Heart left ventricle (tissue), 16 donors: Measurements from ENCODE around the gene SEC24C. TPM values are rescaled to one million over a fixed set of nuclear protein-coding genes. Genes with fewer than 3 reads are reported as not detected.

Source experiments
- ATAC-seq, 4 donors: fragments of 200-7000 bp; cut with Tn5 transposase; one replicate each; pipeline ENCODE4 v1.9.1; 2020 to 2022; ENCODE audit warnings: moderate library complexity in 4 of 4, mild to moderate bottlenecking in 3 of 4, moderate number of reproducible peaks in 1 of 4
- DNase-seq, 5 donors: peaks; one replicate each; pipeline ENCODE4 v3.0.0-alpha.2; 2020
- H3K27ac ChIP-seq, 12 donors: fragments of 200-600 bp; sonication (generic) in 4 of 12; one replicate each; pipeline versions ENCODE4 v1.5.0 to v1.8.0; 2016 to 2022; ENCODE audit warnings: mild to moderate bottlenecking in 2 of 12
- H3K27me3 ChIP-seq, 9 donors: fragments of 200-600 bp; sonication (generic) in 2 of 9; one replicate each; pipeline versions ENCODE4 v1.5.1 to v1.8.0; 2016 to 2022; ENCODE audit warnings: mild to moderate bottlenecking in 3 of 9
- H3K36me3 ChIP-seq, 9 donors: fragments of 200-600 bp; sonication (generic) in 2 of 9; one replicate each; pipeline versions ENCODE4 v1.5.0 to v1.8.0; 2018 to 2022; ENCODE audit warnings: mild to moderate bottlenecking in 2 of 9
- H3K4me1 ChIP-seq, 12 donors: fragments of 200-600 bp; sonication (generic) in 4 of 12; one replicate each; pipeline versions ENCODE4 v1.5.0 to v1.8.0; 2016 to 2022; ENCODE audit warnings: mild to moderate bottlenecking in 3 of 12
- H3K4me3 ChIP-seq, 12 donors: fragments of 200-600 bp; sonication (generic) in 4 of 12; one replicate each; pipeline versions ENCODE4 v1.5.0 to v1.8.0; 2017 to 2022; ENCODE audit warnings: mild to moderate bottlenecking in 9 of 12, moderate library complexity in 4 of 12
- H3K9me3 ChIP-seq, 12 donors: fragments of 200-600 bp; sonication (generic) in 4 of 12; one replicate each; pipeline versions ENCODE4 v1.5.0 to v1.8.0; 2016 to 2022; ENCODE audit warnings: mild to moderate bottlenecking in 1 of 12
- POLR2A ChIP-seq, 2 donors: fragments of 450-650 bp; IDR thresholded peaks; one replicate each; pipeline ENCODE4 v1.6.1; 2017; ENCODE audit warnings: antibody characterized with exemption in 2 of 2, mild to moderate bottlenecking in 2 of 2, moderate library complexity in 2 of 2
- WGBS, 4 donors: extraction: QIAGEN DNeasy Blood & Tissue Kit in 2 of 4; methylation state at CpG; one replicate each; pipeline versions ENCODE4 v1.1.5 to v1.1.7; 2013 to 2018; 5-methylcytosine and 5-hydroxymethylcytosine counted together
- intact Hi-C, 10 donors: fragments of 100-400 bp; cut with DNase I; formaldehyde crosslinking; loops; one replicate each; pipeline versions ENCODE4 v1.11.1 to v1.14.2; 2022
- polyA plus RNA-seq, 2 donors: library from polyadenylated mRNA; stranded (reverse); fragments of 200-250 nt; gene quantifications; one replicate each; pipeline ENCODE4 v1.2.3, GENCODE V29; 2013
- total RNA-seq, 9 donors: library from RNA; depleted of rRNA in 2 of 9; stranded (reverse); fragments of >200 nt in 2 of 9; fragmentation: NEBNext Ultra II Directional in 3 of 9; extraction: Animal tissue kit (Norgen Biotek cat#: 25700) in 3 of 9; gene quantifications; one replicate each; pipeline versions ENCODE4 v1.1.0 to v1.2.4, GENCODE V29; 2016 to 2023
- TF ChIP-seq, protein P1 (sequence below), 12 donors: fragments of 200-600 bp; sonication (generic) in 4 of 12; IDR thresholded peaks; one replicate each; pipeline versions ENCODE4 v1.5.0 to v1.8.0; 2018 to 2022; ENCODE audit warnings: antibody characterized with exemption in 12 of 12, mild to moderate bottlenecking in 5 of 12
- donor health status: ischemic (EF 13 %, LVEDD 7.1; RV severe dilation, severe dysfunction).
- donor health status: healthy with polysubstance abuse.
- donor health status: DM: no; HTN: yes; CAD: no.
- donor health status: DM: no; HTN: no; CAD: no.
- donor health status: ischemic (EF 25% LVEDD 6.9; RV normal size, moderate dysfunction).
- donor health status: ischemic (EF 25% LVEDD 5.7; RV mildly dilated, moderate dysfunction).
- donor health status: healthy.
- donor health status: DM: yes; HTN: yes; CAD: no.
- donor health status: ischemic (EF 35%, LVEDD 5.7; RV mildly dilated, moderate dysfunction).
- donor health status: nonischemic (EF 11% LVEDD 7.7; RV severe dilation, severe dysfunction).
- donor health status: DM: yes; HTN: yes; CAD: no.
- donor health status: PGD.
- donor health status: ischemic (EF 29% LVEDD 5.4; RV normal size, mild dysfunction).
- donor health status: nonischemic (EF 23%, LVEDD 6.1; RV moderate dilation, normal function).

The SEC24C gene
- total and polyA plus RNA-seq, 11 donors: 26.4 to 65.5 (median 49.5) TPM

DNA sequence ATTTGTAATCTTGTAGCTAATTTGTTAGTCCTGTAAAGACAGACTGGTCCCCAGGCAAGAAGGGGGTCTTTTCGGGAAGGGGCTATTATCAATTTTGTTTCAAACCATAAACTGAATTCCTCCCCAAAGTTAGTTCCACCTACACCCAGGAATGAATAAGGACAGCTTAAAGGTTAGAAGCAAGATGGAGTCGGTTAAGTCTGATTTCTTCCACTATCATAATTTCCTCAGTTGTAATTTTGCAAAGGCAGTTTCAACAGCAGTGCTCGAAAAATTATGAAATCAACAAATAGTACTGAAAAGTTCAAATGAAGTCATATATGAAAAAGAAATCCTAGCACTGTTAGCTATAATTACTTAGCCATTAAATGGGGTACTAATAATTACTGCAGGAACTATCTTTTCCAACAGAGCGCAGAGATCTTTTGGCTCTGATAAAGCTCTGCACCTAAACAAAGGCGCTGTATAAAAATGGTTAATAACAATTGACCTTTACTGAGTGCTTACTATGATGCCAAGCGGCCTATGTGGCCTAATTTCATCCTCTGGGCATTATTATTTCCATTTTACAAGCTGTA, 756 bp upstream of the SEC24C start:
- intact Hi-C loops: loop anchor here in 1 of 10 donors (10.0 kb wide), 1 partner anchor 89 kb away; the partner anchor contains the start of gene SYNPO2L
- Histone ChIP-seq H3K36me3 (peaks cover 0 to 37% (median 33%) of the 10 kb centered on the region in 9 donors), H3K4me3 (peak overlapping the region; percentile 66 to 98 (median 82)), H3K27ac (peak overlapping the region; percentile 86 to 98 (median 92)), H3K9me3 (no peaks in the 10 kb centered on the region), H3K4me1 (peaks cover 0 to 40% (median 32%) of the 10 kb centered on the region in 12 donors), H3K27me3 (no peaks in the 10 kb centered on the region)
- ATAC-seq: no peak
- no peak for DNase-seq
- TF ChIP-seq, protein P1, sequence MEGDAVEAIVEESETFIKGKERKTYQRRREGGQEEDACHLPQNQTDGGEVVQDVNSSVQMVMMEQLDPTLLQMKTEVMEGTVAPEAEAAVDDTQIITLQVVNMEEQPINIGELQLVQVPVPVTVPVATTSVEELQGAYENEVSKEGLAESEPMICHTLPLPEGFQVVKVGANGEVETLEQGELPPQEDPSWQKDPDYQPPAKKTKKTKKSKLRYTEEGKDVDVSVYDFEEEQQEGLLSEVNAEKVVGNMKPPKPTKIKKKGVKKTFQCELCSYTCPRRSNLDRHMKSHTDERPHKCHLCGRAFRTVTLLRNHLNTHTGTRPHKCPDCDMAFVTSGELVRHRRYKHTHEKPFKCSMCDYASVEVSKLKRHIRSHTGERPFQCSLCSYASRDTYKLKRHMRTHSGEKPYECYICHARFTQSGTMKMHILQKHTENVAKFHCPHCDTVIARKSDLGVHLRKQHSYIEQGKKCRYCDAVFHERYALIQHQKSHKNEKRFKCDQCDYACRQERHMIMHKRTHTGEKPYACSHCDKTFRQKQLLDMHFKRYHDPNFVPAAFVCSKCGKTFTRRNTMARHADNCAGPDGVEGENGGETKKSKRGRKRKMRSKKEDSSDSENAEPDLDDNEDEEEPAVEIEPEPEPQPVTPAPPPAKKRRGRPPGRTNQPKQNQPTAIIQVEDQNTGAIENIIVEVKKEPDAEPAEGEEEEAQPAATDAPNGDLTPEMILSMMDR (IDR thresholded peaks at IDR 0.05): peak in 1 of 12 donors; percentile 6
- TF ChIP-seq POLR2A (IDR thresholded peaks at IDR 0.05): no peak
- WGBS, 4 donors: 35 to 39% (median 39%) methylated on average over 6 of the region's 6 CpGs

DNA sequence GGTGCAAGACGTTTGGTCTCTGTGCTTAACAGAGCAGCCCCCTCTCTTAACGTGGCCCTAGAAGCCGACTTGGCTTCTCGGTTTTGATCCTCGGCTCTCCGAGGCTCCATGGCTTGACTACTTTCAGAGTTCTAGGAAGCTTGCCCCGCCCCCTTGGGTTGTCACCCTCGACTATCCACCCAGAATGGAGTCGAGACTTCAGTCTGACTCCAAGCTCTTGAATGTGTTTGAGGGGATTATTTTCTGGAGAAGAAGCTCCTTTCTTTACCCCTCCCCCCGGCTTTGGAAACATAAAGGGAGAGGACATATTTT, 448 bp downstream of the SEC24C start:
- WGBS, 4 donors: 0 to 2% (median 1%) methylated on average over 9 to 10 of the region's 10 CpGs
- H3K27me3 ChIP-seq: no peaks in the 10 kb centered on the region
- DNase-seq: peak in 3 of 5 donors; percentile 37 to 66 (median 66)
- intact Hi-C loops: loop anchor here in 1 of 10 donors (10.0 kb wide), 1 partner anchor 90 kb away; the partner anchor contains the start of gene SYNPO2L
- peak overlapping the region; percentile 66 to 98 (median 82) for H3K4me3 ChIP-seq
- peak overlapping the region; percentile 86 to 98 (median 92) for H3K27ac ChIP-seq
- no peak for TF ChIP-seq POLR2A (IDR thresholded peaks at IDR 0.05)
- H3K4me1 ChIP-seq: peaks cover 0 to 51% (median 36%) of the 10 kb centered on the region in 12 donors
- ATAC-seq: peak in 3 of 4 donors; percentile 18 to 48 (median 30)
- H3K9me3 ChIP-seq: no peaks in the 10 kb centered on the region
- peaks cover 0 to 43% (median 35%) of the 10 kb centered on the region in 9 donors for H3K36me3 ChIP-seq

DNA sequence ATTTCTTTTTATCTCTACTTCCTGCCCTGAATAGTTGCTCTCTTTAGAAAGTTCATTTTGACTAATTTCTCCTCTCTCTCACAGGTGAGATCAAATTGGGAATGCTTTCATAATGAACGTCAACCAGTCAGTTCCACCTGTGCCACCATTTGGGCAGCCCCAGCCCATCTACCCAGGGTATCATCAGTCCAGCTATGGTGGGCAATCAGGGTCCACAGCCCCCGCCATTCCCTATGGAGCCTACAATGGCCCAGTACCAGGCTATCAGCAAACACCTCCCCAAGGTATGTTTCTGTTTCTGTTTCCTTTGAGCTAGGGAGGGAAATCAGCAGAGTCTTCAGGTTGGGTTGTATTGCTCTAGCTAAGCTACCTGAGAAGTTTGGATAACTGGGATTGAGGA, 2.5 kb downstream of the SEC24C start:
- Histone ChIP-seq H3K36me3 (peaks cover 0 to 62% (median 53%) of the 10 kb centered on the region in 9 donors), H3K4me3 (no peak overlapping the region), H3K27me3 (no peaks in the 10 kb centered on the region), H3K27ac (no peak overlapping the region), H3K9me3 (no peaks in the 10 kb centered on the region), H3K4me1 (peaks cover 4 to 63% (median 44%) of the 10 kb centered on the region in 12 donors)
- 76 to 88% (median 81%) methylated on average over 2 of the region's 2 CpGs for WGBS, 4 donors
- DNase-seq (no peak), ATAC-seq (no peak)
- TF ChIP-seq, protein P1 (IDR thresholded peaks at IDR 0.05): no peak
- no peak for TF ChIP-seq POLR2A (IDR thresholded peaks at IDR 0.05)
- intact Hi-C loops: loop anchor here in 2 of 10 donors (5.0 to 10.0 kb wide), 2 partner anchors 36 to 92 kb away; partner anchors contain the start of genes CHCHD1 (in 1 of the 2) and SYNPO2L (in 1 of the 2)

DNA sequence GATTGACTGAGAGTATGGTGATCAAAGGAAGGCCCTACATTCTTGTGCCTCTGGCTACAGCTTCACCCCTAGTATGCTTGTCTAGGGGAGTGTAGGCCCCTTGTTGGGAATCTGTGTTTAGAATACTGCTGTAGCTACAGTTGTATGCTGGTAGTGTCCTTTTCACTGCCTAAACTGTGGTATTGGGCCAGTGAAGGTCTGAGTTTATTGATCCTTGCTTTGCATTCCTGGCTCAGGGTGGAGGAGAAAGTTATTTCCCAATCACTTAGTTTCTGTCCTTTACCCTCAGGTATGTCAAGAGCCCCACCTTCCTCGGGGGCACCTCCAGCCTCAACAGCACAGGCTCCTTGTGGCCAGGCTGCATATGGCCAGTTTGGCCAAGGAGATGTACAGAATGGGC, 6.6 kb downstream of the SEC24C start:
- no peak overlapping the region for H3K4me3 ChIP-seq
- peaks cover 1 to 40% (median 22%) of the 10 kb centered on the region in 12 donors for H3K4me1 ChIP-seq
- H3K9me3 ChIP-seq: no peaks in the 10 kb centered on the region
- no peak for DNase-seq
- H3K27ac ChIP-seq: no peak overlapping the region
- TF ChIP-seq, protein P1 (IDR thresholded peaks at IDR 0.05): no peak
- no peak for TF ChIP-seq POLR2A (IDR thresholded peaks at IDR 0.05)
- peaks cover 0 to 97% (median 94%) of the 10 kb centered on the region in 9 donors for H3K36me3 ChIP-seq
- H3K27me3 ChIP-seq: no peaks in the 10 kb centered on the region
- intact Hi-C loops: no loop called here
- no peak for ATAC-seq
- WGBS, 4 donors: 89 to 100% (median 96%) methylated on average over 1 of the region's 1 CpG
